HG02678 (cell line): Measurements from ENCODE around the gene FHDC1.
"Not testable (repeated sequence)": the region's sequence is repeated elsewhere in the genome, so short reads cannot be mapped to it uniquely, and the experiment has no call there.

Source experiments
- ATAC-seq: cut with Tn5 transposase; IDR thresholded peaks from one replicate; pipeline ENCODE4 v1.9.1; 2021; ENCODE audit warnings: mild to moderate bottlenecking, moderate library complexity; ENCODE audit not compliant: unreplicated experiment

Gene FHDC1

GRCh38 chr4:152935631-152936445 lies at the start of gene FHDC1:
FHDC1 (plus strand) TSS chr4:152936323; CDS start chr4:152943058, 6,735 bp downstream.
- no peak for ATAC-seq

GRCh38 chr4:152887981-152888380 lies 48.1 kb upstream of the FHDC1 start:
- ATAC-seq = no peak

DNA sequence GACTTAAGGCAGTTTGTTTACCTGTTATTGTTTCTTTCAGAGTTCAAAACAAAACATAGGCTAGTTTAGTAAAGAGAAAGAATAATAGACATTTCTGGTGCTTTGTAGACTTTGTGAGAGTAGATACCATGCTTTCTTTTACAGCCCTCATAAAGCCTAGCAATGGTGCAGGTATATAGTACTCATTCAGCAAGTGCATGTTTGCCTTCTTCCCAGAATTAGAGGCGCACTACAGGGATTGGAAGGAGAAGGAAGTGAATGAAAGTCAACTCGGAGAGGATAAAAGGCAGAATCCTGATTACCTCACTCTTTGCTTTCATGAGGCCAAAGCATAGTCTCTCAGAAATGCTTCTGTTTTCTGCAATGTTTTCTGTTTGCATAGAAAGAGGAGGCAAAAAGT lies 43.1 kb upstream of the FHDC1 start:
- ATAC-seq = no peak

GRCh38 chr4:152894673-152895072 lies 41.5 kb upstream of the FHDC1 start:
- no peak for ATAC-seq

GRCh38 chr4:152896811-152897210 lies 39.3 kb upstream of the FHDC1 start:
- ATAC-seq = no peak

DNA sequence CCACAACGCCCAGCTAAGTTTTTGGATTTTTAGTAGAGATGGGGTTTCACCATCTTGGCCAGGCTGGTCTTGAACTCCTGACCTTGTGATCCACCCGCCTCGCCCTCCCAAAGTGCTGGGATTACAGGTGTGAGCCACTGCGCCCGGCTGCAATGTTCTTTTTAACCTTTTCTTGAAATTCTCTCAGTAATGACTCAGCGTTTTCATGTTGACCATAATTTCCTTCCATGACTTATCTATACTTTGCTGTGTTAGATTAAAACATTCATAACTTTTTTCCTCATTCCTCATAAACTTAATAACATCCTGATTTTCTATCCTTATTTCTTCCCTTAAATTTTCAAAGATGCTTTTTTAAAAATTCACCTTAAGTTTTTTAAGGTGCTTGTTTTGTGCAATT lies 38.0 kb upstream of the FHDC1 start:
- ATAC-seq = not testable (repeated sequence)

DNA sequence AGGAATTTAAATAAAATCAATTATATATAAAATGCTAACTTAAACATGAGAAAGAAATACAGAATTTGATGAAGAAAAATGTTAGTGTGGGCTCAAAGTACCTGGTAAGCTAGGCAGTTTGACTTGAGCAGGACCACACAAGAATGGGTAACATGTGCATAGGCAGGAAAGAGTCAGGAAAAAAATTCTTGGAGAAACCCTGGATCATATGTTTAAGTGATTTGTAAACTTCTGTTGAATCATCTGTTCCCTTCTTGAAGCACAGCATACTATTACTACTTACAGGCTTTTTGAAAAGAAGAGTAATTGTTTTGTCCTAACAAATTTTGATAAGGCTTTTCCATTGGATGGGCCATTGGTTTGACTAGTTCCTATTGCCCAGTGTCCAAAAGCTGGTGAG lies 37.5 kb upstream of the FHDC1 start:
- no peak for ATAC-seq

DNA sequence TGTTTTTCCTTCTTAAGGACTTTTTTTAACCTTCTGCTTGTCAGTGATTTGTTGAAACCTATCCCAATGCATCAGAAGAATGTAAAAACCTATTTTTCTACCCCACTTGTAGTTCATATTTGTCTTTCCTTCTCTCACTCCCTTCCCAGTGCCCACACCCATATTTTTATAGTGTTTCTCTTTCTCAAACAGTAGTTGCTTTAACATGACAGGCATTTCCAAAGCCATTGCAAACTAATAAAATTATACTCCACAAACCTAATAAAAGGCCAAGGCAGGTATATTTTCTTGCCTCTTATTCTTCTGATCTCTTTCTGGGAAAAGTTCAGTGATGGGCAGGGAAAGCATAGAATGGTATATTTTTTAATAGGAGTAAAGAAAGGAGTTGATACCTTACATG lies 35.7 kb upstream of the FHDC1 start:
- no peak for ATAC-seq

GRCh38 chr4:152901205-152901604 lies 34.9 kb upstream of the FHDC1 start:
- no peak for ATAC-seq

GRCh38 chr4:152903658-152904057 lies 32.5 kb upstream of the FHDC1 start:
- no peak for ATAC-seq

- ATAC-seq = no peak
Measured at GRCh38 chr4:152909901-152910300, 26.2 kb upstream of the FHDC1 start.

- ATAC-seq = no peak
Measured at GRCh38 chr4:152910521-152910920, 25.6 kb upstream of the FHDC1 start.

DNA sequence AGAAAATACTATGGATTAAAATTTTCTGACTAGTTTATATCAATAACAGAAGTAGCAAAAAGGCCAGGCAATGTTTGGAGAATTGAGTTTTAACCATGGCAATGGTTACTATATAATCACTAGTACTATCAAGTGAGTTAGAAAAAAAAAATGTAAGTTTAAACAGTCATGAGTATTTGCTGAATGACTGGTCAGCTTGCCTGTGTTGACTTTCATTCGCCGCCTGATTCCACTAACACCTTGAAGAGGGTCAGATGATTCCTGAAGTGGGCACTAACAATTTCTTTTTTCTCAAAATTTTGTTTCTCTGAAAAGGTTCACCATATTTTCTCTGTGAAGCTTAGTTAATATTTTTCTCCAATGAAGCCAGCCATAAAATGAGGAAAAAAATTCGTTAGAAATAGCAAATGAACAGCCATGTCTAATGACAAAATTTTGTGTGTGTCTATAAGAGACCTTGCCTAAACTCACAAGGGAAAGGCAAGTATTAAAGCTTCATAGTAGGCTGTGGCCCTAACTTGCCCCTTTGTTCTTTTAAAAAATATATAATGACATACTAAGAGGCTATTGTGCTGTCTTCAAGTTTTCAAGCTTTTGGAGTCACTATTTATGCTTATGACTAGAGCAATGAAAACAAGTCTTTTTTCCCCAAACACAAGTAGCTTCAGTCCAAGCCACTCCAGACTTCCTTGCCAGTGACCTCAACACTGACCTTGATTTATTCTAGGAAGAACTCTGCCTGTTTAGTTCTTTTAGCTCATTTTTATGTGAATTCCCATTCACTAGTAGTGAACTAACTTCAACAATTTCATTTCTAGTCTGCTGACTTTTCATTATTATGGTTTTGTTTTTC lies 18.4 kb upstream of the FHDC1 start:
- no peak for ATAC-seq

- ATAC-seq = no peak
Measured at GRCh38 chr4:152919826-152920225, 16.3 kb upstream of the FHDC1 start.

- ATAC-seq = no peak
Measured at GRCh38 chr4:152920768-152921167, 15.4 kb upstream of the FHDC1 start.

DNA sequence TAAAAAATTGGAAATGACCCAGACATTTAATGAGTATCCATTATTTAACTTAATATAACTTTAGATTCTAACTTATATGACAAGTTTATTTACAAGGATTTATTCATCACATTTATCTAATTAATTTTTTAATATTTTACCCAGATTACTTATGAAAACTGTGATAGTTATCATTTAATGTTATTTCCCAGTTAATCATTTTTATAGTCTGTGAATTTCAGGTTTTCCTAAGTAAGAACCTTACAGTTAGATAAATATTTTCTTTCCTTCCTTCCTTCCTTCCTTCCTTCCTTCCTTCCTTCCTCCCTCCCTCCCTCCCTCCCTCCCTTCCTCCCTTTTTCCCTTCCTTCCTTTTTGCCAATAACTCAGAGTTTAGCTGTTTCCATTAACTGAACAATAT lies 14.8 kb upstream of the FHDC1 start:
- ATAC-seq = no peak

GRCh38 chr4:152925851-152926250 lies 10.3 kb upstream of the FHDC1 start:
- ATAC-seq = no peak

DNA sequence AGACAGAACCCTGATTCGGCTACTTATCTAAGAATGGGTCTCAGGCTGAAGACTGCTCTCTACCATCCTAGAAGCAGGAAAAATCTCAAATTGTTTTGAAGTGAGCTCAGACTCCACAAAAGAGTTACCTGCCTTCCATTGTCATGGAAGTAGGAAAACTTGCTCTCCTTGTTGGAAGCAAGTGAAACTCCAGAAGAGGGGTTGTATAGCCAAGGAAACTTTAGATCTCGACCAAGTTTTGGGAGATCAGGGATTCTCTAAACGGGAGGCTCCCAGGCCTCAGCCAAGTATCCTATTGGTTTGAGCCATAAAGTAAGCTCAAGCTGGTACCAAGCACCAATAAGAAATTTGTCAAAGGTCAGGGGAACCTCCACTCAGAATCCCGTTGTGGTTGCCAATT lies 9.2 kb upstream of the FHDC1 start:
- no peak for ATAC-seq

DNA sequence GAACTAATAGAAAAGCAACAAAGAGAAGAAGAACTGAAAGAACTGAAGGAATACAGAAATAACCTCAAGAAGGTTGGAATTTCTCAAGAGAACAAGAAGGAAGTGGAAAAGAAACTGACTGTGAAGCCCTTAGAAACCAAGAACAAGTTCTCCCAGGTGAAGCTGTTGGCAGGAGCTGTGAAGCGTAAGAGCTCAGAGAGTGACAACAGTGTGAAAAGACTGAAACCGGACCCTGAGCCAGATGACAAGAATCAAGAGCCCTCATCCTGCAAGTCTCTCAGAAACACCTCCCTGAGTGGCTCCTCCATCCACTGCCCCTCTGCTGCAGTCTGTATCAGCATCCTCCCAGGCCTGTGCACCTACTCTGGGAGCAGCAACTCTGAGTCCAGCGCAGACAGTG lies 8.4 kb upstream of the FHDC1 start:
- ATAC-seq = no peak

GRCh38 chr4:152928286-152928685 lies 7.8 kb upstream of the FHDC1 start:
- no peak for ATAC-seq

- no peak for ATAC-seq
Measured at GRCh38 chr4:152929888-152930287, 6.2 kb upstream of the FHDC1 start.

GRCh38 chr4:152935143-152935542 lies 980 bp upstream of the FHDC1 start:
- no peak for ATAC-seq
